GM21360 (cell line): ENCODE measurements around the gene TTI1.
A peak's percentile ranks its signal among the peaks of the same experiment; 100 is the strongest.

Source experiments
- ATAC-seq: cut with Tn5 transposase; IDR thresholded peaks from one replicate; pipeline ENCODE4 v1.9.1; 2021; ENCODE audit warnings: mild to moderate bottlenecking, moderate library complexity; ENCODE audit not compliant: unreplicated experiment

The TTI1 gene

DNA sequence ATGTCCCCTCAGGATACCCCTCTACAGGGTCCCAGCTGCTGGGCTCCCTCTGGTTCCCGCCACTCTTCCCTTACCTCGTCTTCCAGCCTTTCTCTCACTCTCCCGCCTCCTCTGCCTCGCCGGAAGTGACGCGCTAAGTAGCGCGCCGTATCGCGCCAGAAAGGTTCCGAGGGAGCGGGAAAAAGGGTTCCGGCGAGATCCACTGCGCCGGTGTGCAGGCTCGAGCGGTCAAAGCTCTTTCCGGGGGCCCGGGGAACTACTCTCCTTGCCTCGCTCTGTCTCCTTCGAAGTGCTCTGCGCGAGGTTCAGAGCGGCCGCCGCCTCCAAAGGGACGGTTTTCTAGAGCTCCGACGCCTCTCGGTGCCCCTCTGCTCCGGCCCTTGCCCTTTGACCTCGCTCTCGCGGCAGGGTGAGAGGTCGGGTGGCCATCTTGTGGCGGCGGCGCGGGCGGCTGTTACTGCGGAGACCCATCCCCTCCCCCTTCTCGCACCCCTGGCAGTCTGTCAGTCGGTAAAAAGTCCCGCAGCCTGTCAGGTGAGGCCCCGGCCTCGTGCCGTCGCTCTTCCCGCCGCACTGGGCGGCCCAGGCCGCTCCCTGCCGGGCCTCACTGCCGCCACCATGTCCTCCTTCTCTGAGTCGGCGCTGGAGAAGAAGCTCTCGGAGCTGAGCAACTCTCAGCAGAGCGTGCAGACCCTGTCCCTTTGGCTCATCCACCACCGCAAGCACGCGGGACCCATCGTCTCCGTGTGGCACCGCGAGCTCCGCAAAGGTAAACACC lies at the start of gene TTI1, which contains the start of gene RPRD1B:
Gene TTI1, minus strand, starts transcription at position 127 of the 778 bp plus-strand sequence. CDS start 19,640 bp downstream, outside the sequence.
Gene RPRD1B, plus strand, starts transcription at position 417 of the 778 bp plus-strand sequence. Its CDS starts 202 bp downstream, at position 619.
- ATAC-seq, result peak; percentile 65

- ATAC-seq, result no peak
These were observed 49.6 kb upstream of the TTI1 start for GRCh38 chr20:38082894-38083293.

- no peak for ATAC-seq
These were observed 48.3 kb upstream of the TTI1 start for GRCh38 chr20:38081575-38081974.

DNA sequence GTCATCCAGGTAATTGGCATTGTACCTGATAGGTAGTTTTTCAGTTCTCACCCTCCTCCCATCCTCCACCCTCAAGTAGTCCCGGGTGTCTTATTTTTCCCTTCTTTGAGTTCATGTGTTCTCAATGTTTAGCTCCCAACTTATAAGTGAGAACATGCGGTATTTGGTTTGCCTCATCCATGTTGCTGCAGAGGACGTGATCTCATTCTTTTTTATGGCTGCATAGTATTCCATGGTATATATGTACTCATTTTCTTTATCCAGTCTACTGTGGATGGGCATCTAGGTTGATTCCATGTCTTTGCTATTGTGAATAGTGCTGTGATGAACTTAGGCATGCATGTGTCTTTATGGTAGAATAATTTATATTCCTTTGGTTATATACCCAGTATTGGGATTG lies 46.1 kb upstream of the TTI1 start:
- ATAC-seq, result no peak

- ATAC-seq, result no peak
These were observed 44.8 kb upstream of the TTI1 start for GRCh38 chr20:38078084-38078483.

- no peak for ATAC-seq
These were observed 43.3 kb upstream of the TTI1 start for GRCh38 chr20:38076548-38076947.

- no peak for ATAC-seq
These were observed 42.1 kb upstream of the TTI1 start for GRCh38 chr20:38075161-38075998.

GRCh38 chr20:38073307-38074071 lies 40.2 kb upstream of the TTI1 start:
- no peak for ATAC-seq

DNA sequence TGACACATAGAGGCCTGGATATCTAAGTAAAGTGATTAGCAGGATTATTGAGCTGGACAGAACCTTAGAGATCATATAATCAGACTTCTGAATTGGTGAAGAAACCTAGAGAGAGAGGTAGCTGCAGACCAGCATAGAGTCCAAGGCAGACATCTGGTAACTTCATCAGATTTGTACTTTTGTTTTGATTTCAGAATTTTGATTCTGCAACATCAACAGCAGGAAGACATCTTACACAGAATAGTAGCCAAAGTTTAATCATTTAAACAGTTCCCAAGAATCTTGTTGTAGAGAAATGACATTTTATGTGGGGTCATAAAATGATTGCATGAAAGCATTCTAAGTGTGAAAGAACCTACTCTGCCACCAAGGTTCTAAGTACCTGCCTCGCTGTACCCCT lies 39.6 kb upstream of the TTI1 start:
- ATAC-seq, result no peak

DNA sequence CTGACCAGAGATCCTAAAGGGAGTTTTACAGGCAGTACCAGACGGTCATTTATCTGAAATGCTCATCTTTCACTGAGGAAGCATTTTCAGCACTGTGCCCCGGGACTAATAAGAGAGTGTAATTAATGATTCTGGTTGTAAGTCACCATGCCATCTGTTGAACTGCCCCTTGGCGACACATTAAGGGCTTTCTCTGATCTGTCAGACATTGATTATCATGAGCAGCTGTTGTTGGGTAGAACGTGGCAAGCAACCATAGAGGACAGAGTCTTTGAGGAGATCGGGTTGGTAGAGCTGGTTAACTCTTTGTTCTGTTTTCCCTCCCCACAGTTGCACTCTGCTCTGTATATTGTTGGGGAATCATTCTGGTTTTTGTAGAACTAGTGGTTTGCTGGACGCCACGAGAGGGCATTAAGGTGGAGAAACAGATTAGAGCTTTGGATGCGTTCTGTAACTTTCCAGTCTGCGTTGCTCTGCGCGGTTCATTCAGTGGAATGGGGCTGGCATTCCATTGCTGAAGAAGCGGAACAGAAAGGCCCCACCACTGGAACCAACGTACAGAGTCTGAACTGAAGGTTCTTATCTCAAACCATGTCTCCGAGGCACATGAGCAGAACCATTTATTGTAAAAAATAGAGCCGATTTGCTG lies 34.6 kb upstream of the TTI1 start:
- ATAC-seq, result no peak

DNA sequence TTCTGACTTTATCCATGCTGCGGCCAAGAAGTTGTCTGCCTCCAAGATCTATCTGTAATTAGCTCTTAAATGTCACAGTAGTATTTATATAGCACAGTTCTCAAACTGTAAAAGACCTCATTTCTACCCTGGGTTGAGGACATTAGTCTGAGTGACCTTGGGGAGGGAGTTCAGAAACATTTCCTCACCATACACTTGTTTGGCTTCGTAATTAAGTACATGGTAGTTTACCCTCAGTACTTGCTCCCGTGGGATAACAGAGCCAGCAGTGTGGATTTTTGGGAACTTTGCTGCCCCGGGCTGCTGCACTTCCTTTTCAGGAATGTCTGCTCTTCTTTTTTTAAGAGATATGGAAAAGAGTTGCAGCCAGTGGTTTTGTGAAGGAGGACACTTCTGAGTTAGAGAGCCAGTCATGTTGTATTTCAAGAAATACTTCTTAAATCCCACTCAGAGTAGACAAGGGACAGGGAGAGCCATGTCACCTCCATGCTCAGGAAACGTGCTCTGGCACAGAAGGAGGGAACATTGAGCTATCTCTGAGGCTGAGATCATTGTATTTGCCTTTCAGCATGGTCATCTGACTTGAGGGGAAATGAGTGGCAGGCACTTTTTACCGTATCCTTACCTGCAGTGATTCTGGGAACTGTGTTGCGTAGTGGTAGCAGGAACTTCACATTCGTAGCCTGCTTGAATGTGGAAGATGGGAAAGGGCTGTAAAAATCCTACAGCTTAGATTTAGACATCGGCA lies 33.9 kb upstream of the TTI1 start:
- ATAC-seq, result no peak

GRCh38 chr20:38065764-38066375 lies 32.6 kb upstream of the TTI1 start:
- ATAC-seq, result no peak

- ATAC-seq, result no peak
These were observed 30.8 kb upstream of the TTI1 start for GRCh38 chr20:38063911-38064530.

GRCh38 chr20:38062890-38063289 lies 29.6 kb upstream of the TTI1 start:
- no peak for ATAC-seq

- no peak for ATAC-seq
These were observed 27.9 kb upstream of the TTI1 start for GRCh38 chr20:38061109-38061508.

GRCh38 chr20:38060536-38060935 lies 27.3 kb upstream of the TTI1 start:
- no peak for ATAC-seq

GRCh38 chr20:38059832-38060231 lies 26.6 kb upstream of the TTI1 start:
- no peak for ATAC-seq

DNA sequence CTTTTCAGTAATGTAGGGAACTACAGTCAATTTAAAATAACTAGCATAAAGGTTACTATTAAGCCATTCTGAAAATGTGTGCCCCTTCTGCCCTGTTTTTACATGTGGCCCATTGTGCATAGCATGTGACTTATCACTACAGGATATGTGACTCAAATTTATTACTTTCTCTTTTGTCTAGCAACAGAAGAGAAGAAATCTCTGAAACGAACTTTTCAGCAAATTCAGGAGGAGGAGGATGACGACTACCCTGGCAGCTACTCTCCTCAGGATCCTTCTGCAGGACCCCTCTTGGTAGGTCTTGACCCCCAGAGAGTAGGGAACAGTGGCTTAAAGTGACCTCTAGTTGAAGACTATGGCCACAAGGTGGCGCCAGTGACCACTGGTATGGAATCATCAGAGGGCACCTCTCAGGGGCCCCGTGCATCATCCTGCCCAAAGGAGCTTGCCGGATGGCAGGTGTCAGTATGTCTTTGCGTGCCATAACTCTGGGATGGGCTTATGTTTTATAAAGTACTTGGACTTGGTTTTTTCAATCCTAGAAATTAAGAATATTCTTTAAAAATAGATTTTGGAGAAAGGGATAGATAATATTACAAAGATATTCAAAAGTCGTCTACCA lies 24.2 kb upstream of the TTI1 start:
- peak; percentile 58 for ATAC-seq

DNA sequence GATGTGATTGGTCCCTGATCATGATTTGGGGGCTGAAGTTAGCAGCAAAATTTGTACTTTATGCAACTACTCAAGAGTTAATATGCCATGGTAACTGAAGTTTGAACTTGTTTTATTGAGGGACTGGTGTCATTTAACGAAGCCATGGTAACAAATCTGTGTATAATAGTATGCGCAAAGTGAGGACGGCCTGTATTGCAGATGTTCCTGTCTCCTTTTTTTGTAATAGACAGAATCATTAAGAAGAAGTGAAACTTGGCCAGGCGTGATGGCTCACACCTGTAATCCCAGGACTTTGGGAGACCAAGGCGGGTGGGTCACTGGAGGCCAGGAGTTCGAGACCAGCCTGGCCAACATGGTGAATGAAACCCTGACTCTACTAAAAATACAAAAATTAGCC lies 22.6 kb upstream of the TTI1 start:
- ATAC-seq, result no peak
